ENCODE measurements around the gene HIF1A. TPM values are rescaled to one million over a fixed set of nuclear protein-coding genes. Genes with fewer than 3 reads are reported as not detected.

The HIF1A gene
- total and polyA plus RNA-seq, 2 of the 13 experiments (the other 11 are each of a cell fraction or from before 2014, with no cell fraction given): 41.0 to 126 TPM

GRCh38 chr14:61663312-61663979 lies 31.9 kb upstream of the HIF1A start:
- no peak overlapping the region for H3K4me2 ChIP-seq (ENCODE audit: low read depth, low read length)
- BruUV-seq (replicated peaks): no TSS peak
- FAIRE-seq (no peak), DNase-seq (ENCODE audit: low spot score) (no peak), ATAC-seq (no peak)
- H2AFZ ChIP-seq (ENCODE audit: low read length): no peak overlapping the region
- CTCF ChIA-PET (ENCODE audit: low intra/inter-chr PET ratio, low total read pairs): no interaction called here
- H3K27me3 ChIP-seq (ENCODE audit: control insufficient read depth in 1 of 2, insufficient read depth in 2 of 2, low read length in 2 of 2): no peaks in the 10 kb centered on the region; a peak in 1 of 5 replicates
- no peaks in the 10 kb centered on the region for H3K79me2 ChIP-seq (ENCODE audit: insufficient read depth, low read length)
- peaks cover 9% of the 10 kb centered on the region for H3K4me1 ChIP-seq (ENCODE audit: insufficient read depth, low read length)
- POLR2A ChIA-PET: no interaction called here
- TF ChIP-seq ZNF496 (CRISPR knock-in tag; IDR thresholded peaks at IDR 0.05; ENCODE audit: insufficient replicate concordance): no peak
- no peak for TF ChIP-seq SMARCC2 (IDR thresholded peaks at IDR 0.05)
- no peak for TF ChIP-seq ISL2 (CRISPR knock-in tag; IDR thresholded peaks at IDR 0.05)
- TF ChIP-seq TFE3 (CRISPR knock-in tag; IDR thresholded peaks at IDR 0.05): no peak
- TF ChIP-seq RARG (CRISPR knock-in tag; IDR thresholded peaks at IDR 0.05; ENCODE audit: low read depth): no peak
- no peak for TF ChIP-seq ZNF484 (CRISPR knock-in tag; IDR thresholded peaks at IDR 0.05; ENCODE audit: borderline replicate concordance, low read depth)
- no peak for TF ChIP-seq CERS6 (CRISPR knock-in tag; IDR thresholded peaks at IDR 0.05)
- no peak for TF ChIP-seq SIN3B (IDR thresholded peaks at IDR 0.05; ENCODE audit: low read length)
- no peak for TF ChIP-seq NFAT5 (CRISPR knock-in tag; IDR thresholded peaks at IDR 0.05)
- TF ChIP-seq ARNT (IDR thresholded peaks at IDR 0.05): no peak
- no peaks in the 10 kb centered on the region for H4K20me1 ChIP-seq (ENCODE audit: insufficient read depth, low read length)
- H3K36me3 ChIP-seq (replicated peaks in 1 of 2; ENCODE audit: control insufficient read depth in 1 of 2, insufficient read depth in 2 of 2, low read length in 2 of 2): no peaks in the 10 kb centered on the region; a peak in 1 of 5 replicates
- H3K27ac ChIP-seq (ENCODE audit: extremely low read length, insufficient read depth, low read length): no peak overlapping the region
- in situ Hi-C loops (cut with HindIII; ENCODE audit: extremely low pct_ligation_motif_present, low pct_unique_long_range_greater_than_20kb) (no loop called here), intact Hi-C loops (cut with micrococcal nuclease; ENCODE audit: unreplicated experiment) (no loop called here)
- H3K9ac ChIP-seq (ENCODE audit: insufficient read depth, low read depth, low read length): no peak overlapping the region
- no peak overlapping the region for H3K4me3 ChIP-seq (replicated peaks in 1 of 3; ENCODE audit: insufficient read depth in 1 of 3, low read depth in 2 of 3, low read length in 3 of 3)
- 83% methylated on average over 7 of the region's 7 CpGs for WGBS (ENCODE audit: low lambda C conversion rate)
- no peaks in the 10 kb centered on the region for H3K9me3 ChIP-seq (ENCODE audit: low read length)

Measured in HepG2 (cell line).